Hematopoietic multipotent progenitor cell treated with erythropoietin and hydrocortisone succinate and interleukin-3 and kit ligand, for 8 days (in vitro differentiated cells): ENCODE results near the gene USP17L30.
"Not testable (repeated sequence)": the region's sequence is repeated elsewhere in the genome, so short reads cannot be mapped to it uniquely, and the experiment has no call there.

ENCODE experiments used
- DNase-seq: peaks from one replicate; pipeline ENCODE4 v3.0.0-alpha.2; 2015

Gene USP17L30, protein sequence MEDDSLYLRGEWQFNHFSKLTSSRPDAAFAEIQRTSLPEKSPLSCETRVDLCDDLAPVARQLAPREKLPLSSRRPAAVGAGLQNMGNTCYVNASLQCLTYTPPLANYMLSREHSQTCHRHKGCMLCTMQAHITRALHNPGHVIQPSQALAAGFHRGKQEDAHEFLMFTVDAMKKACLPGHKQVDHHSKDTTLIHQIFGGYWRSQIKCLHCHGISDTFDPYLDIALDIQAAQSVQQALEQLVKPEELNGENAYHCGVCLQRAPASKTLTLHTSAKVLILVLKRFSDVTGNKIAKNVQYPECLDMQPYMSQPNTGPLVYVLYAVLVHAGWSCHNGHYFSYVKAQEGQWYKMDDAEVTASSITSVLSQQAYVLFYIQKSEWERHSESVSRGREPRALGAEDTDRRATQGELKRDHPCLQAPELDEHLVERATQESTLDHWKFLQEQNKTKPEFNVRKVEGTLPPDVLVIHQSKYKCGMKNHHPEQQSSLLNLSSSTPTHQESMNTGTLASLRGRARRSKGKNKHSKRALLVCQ

DNA sequence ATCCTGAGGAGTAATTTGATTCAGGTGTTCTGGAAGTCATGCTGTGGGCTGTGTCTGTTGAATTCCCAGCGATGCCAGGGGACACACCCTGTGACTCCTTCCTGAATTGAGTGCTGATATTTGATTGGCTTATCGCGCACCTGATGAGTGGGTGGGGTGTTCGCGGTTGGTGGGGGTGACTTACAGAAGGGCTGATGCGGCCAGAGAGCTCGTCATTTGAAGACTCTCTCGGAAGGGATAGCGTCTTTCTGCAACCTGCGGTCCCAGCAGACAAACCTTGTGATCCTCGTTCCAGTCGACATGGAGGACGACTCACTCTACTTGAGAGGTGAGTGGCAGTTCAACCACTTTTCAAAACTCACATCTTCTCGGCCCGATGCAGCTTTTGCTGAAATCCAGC is at the start of gene USP17L30:
USP17L30 (plus strand) TSS at position 301 of the 400 bp plus-strand sequence; CDS start at position 301, 0 bp downstream.
- not testable (repeated sequence) for DNase-seq

DNA sequence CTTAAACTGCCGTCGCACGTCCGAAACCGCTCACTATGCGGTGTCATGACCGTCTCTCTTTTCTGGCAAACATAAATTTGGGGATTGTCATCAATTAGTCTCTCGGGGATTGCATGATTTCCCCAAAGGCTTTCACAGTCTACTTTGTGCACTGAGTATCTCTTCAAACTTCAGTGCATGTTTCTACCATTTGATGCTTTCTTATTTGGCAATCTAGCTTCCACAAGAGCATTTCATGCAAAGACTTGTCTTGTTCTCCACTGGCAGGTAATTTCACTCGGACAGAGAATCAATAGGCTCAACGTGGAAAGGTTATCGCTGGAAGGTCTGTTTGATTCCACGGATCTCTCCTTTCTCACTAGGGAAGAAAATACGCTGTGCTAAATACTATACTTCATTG is 38.7 kb upstream of the USP17L30 start:
- not testable (repeated sequence) for DNase-seq

DNA sequence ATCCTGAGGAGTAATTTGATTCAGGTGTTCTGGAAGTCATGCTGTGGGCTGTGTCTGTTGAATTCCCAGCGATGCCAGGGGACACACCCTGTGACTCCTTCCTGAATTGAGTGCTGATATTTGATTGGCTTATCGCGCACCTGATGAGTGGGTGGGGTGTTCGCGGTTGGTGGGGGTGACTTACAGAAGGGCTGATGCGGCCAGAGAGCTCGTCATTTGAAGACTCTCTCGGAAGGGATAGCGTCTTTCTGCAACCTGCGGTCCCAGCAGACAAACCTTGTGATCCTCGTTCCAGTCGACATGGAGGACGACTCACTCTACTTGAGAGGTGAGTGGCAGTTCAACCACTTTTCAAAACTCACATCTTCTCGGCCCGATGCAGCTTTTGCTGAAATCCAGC is 38.1 kb upstream of the USP17L30 start, which contains the start of gene USP17L24:
USP17L24 (plus strand) TSS at position 301 of the 400 bp plus-strand sequence; CDS start at position 301, 0 bp downstream.
- DNase-seq: not testable (repeated sequence)

DNA sequence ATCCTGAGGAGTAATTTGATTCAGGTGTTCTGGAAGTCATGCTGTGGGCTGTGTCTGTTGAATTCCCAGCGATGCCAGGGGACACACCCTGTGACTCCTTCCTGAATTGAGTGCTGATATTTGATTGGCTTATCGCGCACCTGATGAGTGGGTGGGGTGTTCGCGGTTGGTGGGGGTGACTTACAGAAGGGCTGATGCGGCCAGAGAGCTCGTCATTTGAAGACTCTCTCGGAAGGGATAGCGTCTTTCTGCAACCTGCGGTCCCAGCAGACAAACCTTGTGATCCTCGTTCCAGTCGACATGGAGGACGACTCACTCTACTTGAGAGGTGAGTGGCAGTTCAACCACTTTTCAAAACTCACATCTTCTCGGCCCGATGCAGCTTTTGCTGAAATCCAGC is 33.3 kb upstream of the USP17L30 start, which contains the start of gene USP17L25:
USP17L25 (plus strand) TSS at position 301 of the 400 bp plus-strand sequence; CDS start at position 301, 0 bp downstream.
- DNase-seq: not testable (repeated sequence)

DNA sequence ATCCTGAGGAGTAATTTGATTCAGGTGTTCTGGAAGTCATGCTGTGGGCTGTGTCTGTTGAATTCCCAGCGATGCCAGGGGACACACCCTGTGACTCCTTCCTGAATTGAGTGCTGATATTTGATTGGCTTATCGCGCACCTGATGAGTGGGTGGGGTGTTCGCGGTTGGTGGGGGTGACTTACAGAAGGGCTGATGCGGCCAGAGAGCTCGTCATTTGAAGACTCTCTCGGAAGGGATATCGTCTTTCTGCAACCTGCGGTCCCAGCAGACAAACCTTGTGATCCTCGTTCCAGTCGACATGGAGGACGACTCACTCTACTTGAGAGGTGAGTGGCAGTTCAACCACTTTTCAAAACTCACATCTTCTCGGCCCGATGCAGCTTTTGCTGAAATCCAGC is 28.6 kb upstream of the USP17L30 start, which contains the start of gene USP17L26:
USP17L26 (plus strand) TSS at position 301 of the 400 bp plus-strand sequence; CDS start at position 301, 0 bp downstream.
- not testable (repeated sequence) for DNase-seq

DNA sequence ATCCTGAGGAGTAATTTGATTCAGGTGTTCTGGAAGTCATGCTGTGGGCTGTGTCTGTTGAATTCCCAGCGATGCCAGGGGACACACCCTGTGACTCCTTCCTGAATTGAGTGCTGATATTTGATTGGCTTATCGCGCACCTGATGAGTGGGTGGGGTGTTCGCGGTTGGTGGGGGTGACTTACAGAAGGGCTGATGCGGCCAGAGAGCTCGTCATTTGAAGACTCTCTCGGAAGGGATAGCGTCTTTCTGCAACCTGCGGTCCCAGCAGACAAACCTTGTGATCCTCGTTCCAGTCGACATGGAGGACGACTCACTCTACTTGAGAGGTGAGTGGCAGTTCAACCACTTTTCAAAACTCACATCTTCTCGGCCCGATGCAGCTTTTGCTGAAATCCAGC is 23.8 kb upstream of the USP17L30 start, which contains the start of gene USP17L5:
USP17L5 (plus strand) TSS at position 301 of the 400 bp plus-strand sequence; CDS start at position 301, 0 bp downstream.
- DNase-seq: not testable (repeated sequence)

DNA sequence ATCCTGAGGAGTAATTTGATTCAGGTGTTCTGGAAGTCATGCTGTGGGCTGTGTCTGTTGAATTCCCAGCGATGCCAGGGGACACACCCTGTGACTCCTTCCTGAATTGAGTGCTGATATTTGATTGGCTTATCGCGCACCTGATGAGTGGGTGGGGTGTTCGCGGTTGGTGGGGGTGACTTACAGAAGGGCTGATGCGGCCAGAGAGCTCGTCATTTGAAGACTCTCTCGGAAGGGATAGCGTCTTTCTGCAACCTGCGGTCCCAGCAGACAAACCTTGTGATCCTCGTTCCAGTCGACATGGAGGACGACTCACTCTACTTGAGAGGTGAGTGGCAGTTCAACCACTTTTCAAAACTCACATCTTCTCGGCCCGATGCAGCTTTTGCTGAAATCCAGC is 19.1 kb upstream of the USP17L30 start, which contains the start of gene USP17L27:
USP17L27 (plus strand) TSS at position 301 of the 400 bp plus-strand sequence; CDS start at position 301, 0 bp downstream.
- DNase-seq: not testable (repeated sequence)

DNA sequence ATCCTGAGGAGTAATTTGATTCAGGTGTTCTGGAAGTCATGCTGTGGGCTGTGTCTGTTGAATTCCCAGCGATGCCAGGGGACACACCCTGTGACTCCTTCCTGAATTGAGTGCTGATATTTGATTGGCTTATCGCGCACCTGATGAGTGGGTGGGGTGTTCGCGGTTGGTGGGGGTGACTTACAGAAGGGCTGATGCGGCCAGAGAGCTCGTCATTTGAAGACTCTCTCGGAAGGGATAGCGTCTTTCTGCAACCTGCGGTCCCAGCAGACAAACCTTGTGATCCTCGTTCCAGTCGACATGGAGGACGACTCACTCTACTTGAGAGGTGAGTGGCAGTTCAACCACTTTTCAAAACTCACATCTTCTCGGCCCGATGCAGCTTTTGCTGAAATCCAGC is 14.3 kb upstream of the USP17L30 start, which contains the start of gene USP17L28:
USP17L28 (plus strand) TSS at position 301 of the 400 bp plus-strand sequence; CDS start at position 301, 0 bp downstream.
- DNase-seq: not testable (repeated sequence)

DNA sequence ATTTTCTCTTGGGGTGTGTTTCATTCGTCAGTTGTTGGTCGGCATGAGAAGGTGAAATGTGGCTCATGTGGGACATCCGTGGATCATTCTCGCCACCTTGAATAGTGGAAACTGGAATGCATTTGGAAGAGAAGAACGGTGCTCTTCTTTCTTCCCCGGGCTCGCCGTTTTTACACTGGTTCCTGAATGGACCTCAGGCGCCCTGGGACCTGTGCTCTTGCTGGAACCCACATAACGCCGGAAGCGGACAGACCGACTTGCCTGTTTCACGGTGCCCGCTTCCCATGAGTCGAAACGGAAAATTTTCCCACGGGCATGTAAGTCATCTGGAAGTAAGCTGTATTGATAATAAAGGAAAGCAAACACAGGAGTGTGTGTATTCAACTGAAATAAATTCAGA is 12.1 kb upstream of the USP17L30 start:
- DNase-seq: not testable (repeated sequence)

DNA sequence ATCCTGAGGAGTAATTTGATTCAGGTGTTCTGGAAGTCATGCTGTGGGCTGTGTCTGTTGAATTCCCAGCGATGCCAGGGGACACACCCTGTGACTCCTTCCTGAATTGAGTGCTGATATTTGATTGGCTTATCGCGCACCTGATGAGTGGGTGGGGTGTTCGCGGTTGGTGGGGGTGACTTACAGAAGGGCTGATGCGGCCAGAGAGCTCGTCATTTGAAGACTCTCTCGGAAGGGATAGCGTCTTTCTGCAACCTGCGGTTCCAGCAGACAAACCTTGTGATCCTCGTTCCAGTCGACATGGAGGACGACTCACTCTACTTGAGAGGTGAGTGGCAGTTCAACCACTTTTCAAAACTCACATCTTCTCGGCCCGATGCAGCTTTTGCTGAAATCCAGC is 9.6 kb upstream of the USP17L30 start, which contains the start of gene USP17L29:
USP17L29 (plus strand) TSS at position 301 of the 400 bp plus-strand sequence; CDS start at position 301, 0 bp downstream.
- not testable (repeated sequence) for DNase-seq

DNA sequence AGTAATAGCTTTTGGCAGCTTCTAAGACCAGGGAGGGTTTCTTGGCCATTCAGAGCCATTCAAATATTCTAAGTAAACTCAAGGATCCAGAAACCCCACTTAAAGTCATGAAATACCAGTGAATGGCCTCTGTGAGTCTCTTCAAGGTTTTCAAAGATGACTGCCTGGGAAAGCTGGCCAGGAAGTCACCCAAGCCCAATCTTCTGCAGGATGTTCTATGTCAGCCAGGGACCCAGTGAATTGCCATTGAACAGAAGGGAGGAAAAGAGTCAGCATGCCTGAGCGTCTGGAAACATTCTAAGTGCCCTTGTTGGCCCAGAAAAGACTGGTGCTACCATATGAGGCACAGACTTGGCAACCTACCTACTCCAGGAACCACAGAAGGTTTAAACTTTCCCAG is 17.0 kb downstream of the USP17L30 start:
- not testable (repeated sequence) for DNase-seq

DNA sequence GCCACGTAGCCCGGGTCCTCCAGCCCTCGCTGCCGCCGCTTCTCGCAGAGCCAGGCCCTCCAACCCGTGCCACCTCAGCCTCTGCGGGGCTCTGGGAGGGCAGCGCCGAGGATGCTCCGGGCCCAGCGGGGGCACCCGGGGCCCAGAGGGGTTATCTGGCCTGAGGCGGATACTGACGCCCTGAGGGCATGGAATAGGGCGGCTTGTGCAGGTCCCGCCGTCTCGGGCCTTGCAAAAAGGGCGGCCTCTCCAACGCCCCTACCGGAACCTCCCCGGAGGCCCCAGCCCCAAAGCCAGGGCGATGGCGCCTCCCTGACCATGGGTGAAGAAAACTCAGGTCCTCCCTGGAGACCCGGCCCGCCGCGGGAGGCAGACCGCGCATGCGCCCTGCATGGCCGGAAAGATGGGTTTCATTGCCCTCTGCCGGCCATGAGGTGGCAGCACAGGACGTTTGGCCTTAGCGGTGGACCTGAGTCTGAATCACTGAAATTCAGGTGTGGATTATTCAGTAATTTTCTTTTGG is 18.1 kb downstream of the USP17L30 start:
- DNase-seq: peak; percentile 1

DNA sequence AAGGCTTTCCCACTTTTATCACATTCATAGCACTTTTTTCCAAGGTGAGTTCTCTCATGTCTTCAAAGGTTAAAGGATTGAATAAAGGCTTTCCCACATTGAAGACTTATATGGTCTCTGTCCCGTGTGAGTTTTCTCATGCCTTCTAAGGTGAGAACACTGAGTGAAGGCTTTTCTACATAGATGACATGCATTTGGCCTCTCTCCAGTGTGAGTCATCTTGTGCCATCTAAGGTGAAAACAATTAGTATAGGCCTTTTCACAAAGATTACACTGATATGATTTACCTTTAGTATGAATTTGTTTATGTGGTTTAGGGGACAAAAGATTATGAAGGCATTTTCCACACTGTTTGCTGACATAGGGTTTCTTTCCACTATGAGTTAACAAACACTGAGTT is 21.2 kb downstream of the USP17L30 start:
- DNase-seq: no peak

DNA sequence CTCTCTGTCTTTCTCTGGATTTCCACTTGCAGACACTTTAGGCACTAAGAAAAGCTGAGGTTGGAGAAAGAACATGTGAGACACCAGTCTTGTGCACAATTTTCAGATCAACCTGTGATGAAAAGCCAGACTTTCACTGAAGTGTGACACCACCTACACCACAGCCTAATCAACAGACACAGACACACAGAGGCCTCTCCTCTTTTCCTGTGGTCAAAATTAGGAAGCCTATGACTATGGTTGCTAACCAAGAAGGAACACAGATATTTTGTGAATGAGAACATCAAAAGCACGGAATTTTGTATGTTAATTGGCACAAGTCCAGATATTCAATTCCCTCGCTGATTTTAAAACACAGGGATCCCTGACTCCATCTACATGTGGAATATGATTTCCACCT is 26.1 kb downstream of the USP17L30 start:
- not testable (repeated sequence) for DNase-seq

DNA sequence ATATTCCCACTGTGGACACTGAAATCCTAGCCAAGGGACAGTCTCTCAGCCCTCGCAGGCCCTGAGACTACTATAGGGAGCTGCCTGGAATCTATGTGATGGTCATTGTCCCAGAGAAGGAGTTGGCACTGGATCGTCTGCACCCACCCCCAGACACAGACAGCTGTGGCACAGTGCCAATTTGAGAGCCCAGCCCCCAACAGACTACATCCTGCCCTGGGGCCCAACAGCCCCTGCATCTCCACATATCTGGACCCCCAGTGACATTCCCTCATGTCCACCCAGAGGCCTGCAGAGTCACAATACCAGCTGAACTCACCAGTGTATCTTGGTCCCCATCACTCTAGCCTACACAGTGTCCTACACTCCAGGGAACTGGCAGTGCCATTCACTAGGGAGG is 42.8 kb downstream of the USP17L30 start:
- DNase-seq: not testable (repeated sequence)

DNA sequence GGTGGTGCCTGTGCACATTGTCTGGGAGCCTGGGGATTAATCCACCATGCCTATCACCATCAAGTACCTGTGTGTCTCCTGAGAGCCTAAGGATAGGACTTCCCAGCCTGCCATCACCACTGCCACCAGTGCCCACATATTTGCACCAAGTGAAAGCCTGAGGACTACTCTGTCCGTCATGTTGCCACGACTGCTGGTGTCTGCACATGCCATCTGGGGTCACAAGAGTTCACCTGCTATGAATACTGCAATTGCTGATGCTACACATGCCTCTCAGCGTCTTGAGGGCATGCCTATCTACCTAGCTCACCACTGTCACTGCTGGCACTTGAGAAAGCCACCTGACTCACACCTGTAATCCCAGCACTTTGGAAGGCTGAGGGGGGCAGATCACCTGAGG is 43.6 kb downstream of the USP17L30 start:
- DNase-seq: not testable (repeated sequence)

DNA sequence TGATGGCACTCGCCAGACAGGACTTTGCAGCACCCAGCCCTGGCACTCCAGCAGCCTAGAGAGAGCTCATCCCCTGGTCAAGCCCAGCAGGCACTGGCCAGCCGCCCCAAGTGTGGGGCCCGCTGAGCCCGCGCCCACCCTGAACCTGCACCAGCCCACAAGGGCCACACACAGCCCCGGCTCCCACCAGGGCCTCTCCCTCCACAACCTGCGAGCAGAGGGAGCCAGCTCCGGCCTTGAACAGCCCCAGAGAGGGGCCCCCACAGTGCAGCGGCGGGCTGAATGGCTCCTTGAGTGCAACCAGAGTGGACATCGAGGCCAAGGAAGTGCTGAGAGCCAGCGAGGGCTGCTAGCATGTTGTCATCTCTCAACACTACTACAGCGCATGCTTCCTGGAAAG is 46.9 kb downstream of the USP17L30 start:
- DNase-seq: no peak
